Activated naive CD4-positive, alpha-beta T cell treated with anti-CD3 and anti-CD28 coated beads, Interleukin-2, amount 50 U/mL, for 16 hours (primary cell): ENCODE data around the gene KLF15.
"Not testable (repeated sequence)": the region's sequence is repeated elsewhere in the genome, so short reads cannot be mapped to it uniquely, and the experiment has no call there.

Experiments used
- DNase-seq: peaks from one replicate; pipeline ENCODE4 v3.0.0-alpha.2; 2020

KLF15 gene

GRCh38 chr3:126345641-126346460 is 11.4 kb downstream of the KLF15 start:
- no peak for DNase-seq

GRCh38 chr3:126345231-126345630 is 12.0 kb downstream of the KLF15 start:
- DNase-seq = no peak

GRCh38 chr3:126344380-126345041 is 12.7 kb downstream of the KLF15 start:
- no peak for DNase-seq

GRCh38 chr3:126343649-126344035 is 13.6 kb downstream of the KLF15 start:
- DNase-seq = no peak

GRCh38 chr3:126342991-126343648 is 14.1 kb downstream of the KLF15 start:
- no peak for DNase-seq

GRCh38 chr3:126342211-126342610 is 15.0 kb downstream of the KLF15 start:
- no peak for DNase-seq

- DNase-seq = no peak
Measured at GRCh38 chr3:126341755-126342150, 15.5 kb downstream of the KLF15 start.

- DNase-seq = no peak
Measured at GRCh38 chr3:126340943-126341754, 16.1 kb downstream of the KLF15 start.

- no peak for DNase-seq
Measured at GRCh38 chr3:126340596-126340942, 16.6 kb downstream of the KLF15 start.

- no peak for DNase-seq
Measured at GRCh38 chr3:126340081-126340511, 17.1 kb downstream of the KLF15 start.

GRCh38 chr3:126339466-126339865 is 17.7 kb downstream of the KLF15 start:
- DNase-seq = no peak

GRCh38 chr3:126338790-126339288 is 18.4 kb downstream of the KLF15 start:
- DNase-seq = no peak

- no peak for DNase-seq
Measured at GRCh38 chr3:126337980-126338651, 19.1 kb downstream of the KLF15 start.

GRCh38 chr3:126331812-126332336 is 25.3 kb downstream of the KLF15 start:
- DNase-seq = not testable (repeated sequence)

- no peak for DNase-seq
Measured at GRCh38 chr3:126329927-126330725, 27.1 kb downstream of the KLF15 start.

- no peak for DNase-seq
Measured at GRCh38 chr3:126326629-126327028, 30.6 kb downstream of the KLF15 start.

- no peak for DNase-seq
Measured at GRCh38 chr3:126322181-126322967, 34.8 kb downstream of the KLF15 start.

GRCh38 chr3:126321490-126321889 is 35.7 kb downstream of the KLF15 start:
- no peak for DNase-seq

GRCh38 chr3:126320517-126321293 is 36.5 kb downstream of the KLF15 start:
- DNase-seq = no peak
